Measurements from ENCODE around the gene PMIS2.

PMIS2 gene

GRCh38 chr19:35607661-35608060 is 21.7 kb downstream of the PMIS2 start:
- in situ Hi-C loops (cut with HindIII; ENCODE audit: low pct_ligation_motif_present, low sequenced_read_pairs), result no loop called here
- no peak for DNase-seq
- Histone ChIP-seq H3K36me3 (replicated peaks) (no peaks in the 10 kb centered on the region), H3K4me3 (ENCODE audit: low read depth, low read length) (no peak overlapping the region), H3K27me3 (replicated peaks) (no peaks in the 10 kb centered on the region), H3K27ac (no peak overlapping the region)
- no peak for TF ChIP-seq CTCF (IDR thresholded peaks at IDR 0.05; ENCODE audit: low read depth, low read length, missing control alignments)

GRCh38 chr19:35608251-35608650 is 22.3 kb downstream of the PMIS2 start:
- Histone ChIP-seq H3K4me3 (ENCODE audit: low read depth, low read length) (no peak overlapping the region), H3K27ac (no peak overlapping the region), H3K36me3 (replicated peaks) (no peaks in the 10 kb centered on the region), H3K27me3 (replicated peaks) (no peaks in the 10 kb centered on the region)
- in situ Hi-C loops (cut with HindIII; ENCODE audit: low pct_ligation_motif_present, low sequenced_read_pairs), result no loop called here
- no peak for TF ChIP-seq CTCF (IDR thresholded peaks at IDR 0.05; ENCODE audit: low read depth, low read length, missing control alignments)
- no peak for DNase-seq

- H3K27me3 ChIP-seq (replicated peaks), result no peaks in the 10 kb centered on the region
- H3K4me3 ChIP-seq (ENCODE audit: low read depth, low read length), result no peak overlapping the region
- in situ Hi-C loops (cut with HindIII; ENCODE audit: low pct_ligation_motif_present, low sequenced_read_pairs), result no loop called here
- DNase-seq, result no peak
- no peaks in the 10 kb centered on the region for H3K36me3 ChIP-seq (replicated peaks)
- TF ChIP-seq CTCF (IDR thresholded peaks at IDR 0.05; ENCODE audit: low read depth, low read length, missing control alignments), result no peak
- H3K27ac ChIP-seq, result no peak overlapping the region
Measured at GRCh38 chr19:35609851-35610353, 23.9 kb downstream of the PMIS2 start.

- TF ChIP-seq CTCF (IDR thresholded peaks at IDR 0.05; ENCODE audit: low read depth, low read length, missing control alignments), result no peak
- DNase-seq, result no peak
Measured at GRCh38 chr19:35612224-35612558, 26.2 kb downstream of the PMIS2 start.

GRCh38 chr19:35612559-35613321 is 26.8 kb downstream of the PMIS2 start, which contains the start of gene HAUS5:
Gene HAUS5, plus strand, starts transcription at chr19:35612735. Its CDS starts 60 bp downstream, at chr19:35612795.
- DNase-seq, result peak; percentile 87
- H3K27ac ChIP-seq, result peak within 1 kb of the TSS; percentile 33
- in situ Hi-C loops (cut with HindIII; ENCODE audit: low pct_ligation_motif_present, low sequenced_read_pairs), result no loop called here
- H3K36me3 ChIP-seq (replicated peaks), result no peaks in the 10 kb centered on the region
- no peaks in the 10 kb centered on the region for H3K27me3 ChIP-seq (replicated peaks)
- no peak for TF ChIP-seq CTCF (IDR thresholded peaks at IDR 0.05; ENCODE audit: low read depth, low read length, missing control alignments)
- peak within 1 kb of the TSS; percentile 89 for H3K4me3 ChIP-seq (ENCODE audit: low read depth, low read length)

More at GRCh38 chr19:35612224-35612558, 26.2 kb downstream of the PMIS2 start:
- Histone ChIP-seq H3K36me3 (replicated peaks) (no peaks in the 10 kb centered on the region), H3K27ac (no peak overlapping the region), H3K4me3 (ENCODE audit: low read depth, low read length) (peak overlapping the region; percentile 89), H3K27me3 (replicated peaks) (no peaks in the 10 kb centered on the region)
- in situ Hi-C loops (cut with HindIII; ENCODE audit: low pct_ligation_motif_present, low sequenced_read_pairs), result no loop called here
